K562 (cell line): Measurements from ENCODE around the gene MKNK2. TPM values are rescaled to one million over a fixed set of nuclear protein-coding genes. Genes with fewer than 3 reads are reported as not detected.

Source experiments
- ATAC-seq: fragments of 200-7000 bp; cut with Tn5 transposase; 3 replicates; pipeline ENCODE4 v1.9.1; 2020; ENCODE audit warnings: moderate library complexity
- BruUV-seq: library from RNA; stranded (reverse); fragments of 400-500 nt; replicated peaks from 2 replicates; lab custom pipeline; 2021; lab: Mats Ljungman, UMichigan
- CTCF ChIA-PET: fragments of 300-600 bp; formaldehyde crosslinking; extraction: SDS; loops from one replicate; lab custom pipeline; 2021; ENCODE audit warnings: low intra/inter-chr PET ratio; lab: Yijun Ruan, JAX
- POLR2A ChIA-PET: fragments of 300-600, 350-650 bp; sonication (Branson Sonifier 250); formaldehyde crosslinking; extraction: SDS; loops from one replicate; lab custom pipeline; 2021; ENCODE audit warnings: antibody characterized with exemption, inconsistent platforms; lab: Yijun Ruan, JAX
- DNase-seq, 4 experiments: peaks; one replicate each; pipeline versions ENCODE4 v3.0.0 to v3.0.0-alpha.2; 2011 to 2018; ENCODE audit warnings: low spot score in 3 of 4, mixed read lengths in 3 of 4; ENCODE audit errors: extremely low read depth in 1 of 4
- FAIRE-seq: peaks from 2 replicates; lab custom pipeline; 2011; peaks lifted over from hg19 to GRCh38; lab: Jason Lieb, UNC
- H2AFZ ChIP-seq: 2 replicates; pipeline ENCODE4 v1.6.0; 2011; ENCODE audit warnings: low read depth, low read length, control low read depth, inconsistent platforms
- H3K27ac ChIP-seq: fragments of 200-600 bp; 3 replicates; pipeline ENCODE4 v1.8.0; 2011; ENCODE audit warnings: low read depth, mild to moderate bottlenecking, control low read depth, inconsistent platforms, low read length, moderate library complexity, mixed read lengths; ENCODE audit errors: extremely low read depth
- H3K27me3 ChIP-seq, 2 experiments: fragments of 300-600 bp in 1 of 2; 2 replicates in 1 of 2; 3 replicates in 1 of 2; pipeline versions ENCODE4 v1.6.0 to v1.8.0; 2011; ENCODE audit warnings: inconsistent platforms in 2 of 2, low read length in 2 of 2, mild to moderate bottlenecking in 1 of 2, mixed read lengths in 1 of 2, moderate library complexity in 1 of 2; ENCODE audit not compliant: control insufficient read depth in 2 of 2, insufficient read depth in 2 of 2
- H3K36me3 ChIP-seq: fragments of 300-600 bp; 3 replicates; pipeline ENCODE4 v1.8.0; 2011; ENCODE audit warnings: mild to moderate bottlenecking, low read length, inconsistent platforms; ENCODE audit not compliant: control insufficient read depth, insufficient read depth
- H3K4me1 ChIP-seq, 2 experiments: fragments of 200-600 bp in 1 of 2; replicated peaks in 1 of 2; 2 replicates in 1 of 2; 3 replicates in 1 of 2; pipeline versions ENCODE4 v1.5.1 to v1.8.0; 2011; ENCODE audit warnings: inconsistent platforms in 2 of 2, low read length in 2 of 2, mild to moderate bottlenecking in 1 of 2, mixed read lengths in 1 of 2, moderate library complexity in 1 of 2; ENCODE audit not compliant: control insufficient read depth in 2 of 2, insufficient read depth in 2 of 2
- H3K4me2 ChIP-seq: 2 replicates; pipeline ENCODE4 v1.6.1; 2011; ENCODE audit warnings: low read length, control low read depth, inconsistent platforms, mixed read lengths; ENCODE audit not compliant: insufficient read depth
- H3K4me3 ChIP-seq: fragments of 200-600 bp; sonication (generic), shearing (Covaris generic); 2 replicates; pipeline ENCODE4 v1.5.1; 2016; ENCODE audit warnings: control low read depth, inconsistent platforms
- H3K79me2 ChIP-seq: fragments of 200-600 bp; 3 replicates; pipeline ENCODE4 v1.8.0; 2011; ENCODE audit warnings: low read length, inconsistent platforms; ENCODE audit not compliant: control insufficient read depth, insufficient read depth
- H3K9ac ChIP-seq, 2 experiments: 2 replicates each; pipeline versions ENCODE4 v1.6.0 to v1.6.1; 2011; ENCODE audit warnings: low read depth in 2 of 2, low read length in 2 of 2, control low read depth in 1 of 2, inconsistent platforms in 1 of 2, mild to moderate bottlenecking in 1 of 2, mixed read lengths in 1 of 2; ENCODE audit not compliant: insufficient read depth in 1 of 2
- H3K9me1 ChIP-seq: one replicate; pipeline ENCODE4 v1.6.0; 2011; ENCODE audit warnings: inconsistent platforms, mild to moderate bottlenecking, low read length, moderate library complexity; ENCODE audit not compliant: control insufficient read depth, insufficient read depth
- H3K9me3 ChIP-seq: replicated peaks from 2 replicates; pipeline ENCODE4 v1.5.1; 2011; ENCODE audit warnings: low read depth, low read length, inconsistent platforms; ENCODE audit not compliant: control insufficient read depth, insufficient read depth
- H4K20me1 ChIP-seq: replicated peaks from 2 replicates; pipeline ENCODE4 v1.6.1; 2011; ENCODE audit warnings: low read length, inconsistent platforms, mixed read lengths; ENCODE audit not compliant: control insufficient read depth, insufficient read depth
- KDM1A ChIP-seq, 2 experiments: fragments of 450-650 bp; IDR thresholded peaks; 2 replicates each; pipeline ENCODE4 v1.6.1; 2016; ENCODE audit warnings: mild to moderate bottlenecking in 2 of 2
- ZNF263 ChIP-seq: sonication (generic); formaldehyde crosslinking; IDR thresholded peaks from 2 replicates; pipeline ENCODE4 v1.8.0; 2022; ENCODE audit warnings: mild to moderate bottlenecking, missing genetic modification reagents, borderline replicate concordance
- WGBS: fragments of 100-300 bp; shearing (Covaris generic); methylation state at CpG from one replicate; pipeline ENCODE4 v1.1.6; 2016; ENCODE audit warnings: low coverage, mixed read lengths; ENCODE audit not compliant: insufficient coverage; ENCODE audit errors: missing lambda C conversion rate; 5-methylcytosine and 5-hydroxymethylcytosine counted together
- in situ Hi-C: fragments of 300-500 bp; cut with MboI; formaldehyde crosslinking; loops from 4 replicates; pipeline ENCODE4 v1.15.0; 2018; ENCODE audit warnings: inconsistent platforms, mixed read lengths
- intact Hi-C: fragments of 100-400 bp; cut with micrococcal nuclease; formaldehyde crosslinking; loops from 2 replicates; pipeline ENCODE4 v1.14.2; 2022
- polyA plus RNA-seq, 8 experiments: library from polyadenylated mRNA; depleted of rRNA in 4 of 8; stranded (reverse) in 5 of 8; unstranded in 3 of 8; fragments of >200 nt; fragmentation: Nextera tagmentation in 2 of 8; fragmentation: Illumina TruSeq in 1 of 8; extraction: Ambion mirVana in 2 of 8; extraction: Trizol in 1 of 8; gene quantifications; 2 replicates each; pipeline versions ENCODE4 v1.2.1 to v1.2.3, GENCODE V29; 2011 to 2014; ENCODE audit warnings: inconsistent platforms in 1 of 8, missing spikeins in 1 of 8
- total RNA-seq, 7 experiments: library from RNA; depleted of rRNA in 6 of 7; stranded (reverse); fragments of >200 nt in 6 of 7; fragmentation: Illumina TruSeq in 2 of 7; extraction: Trizol in 2 of 7; gene quantifications; 2 replicates each; pipeline versions ENCODE4 v1.2.1 to v1.2.3, GENCODE V29; 2011 to 2021; ENCODE audit warnings: low replicate concordance in 1 of 7

The MKNK2 gene
- total and polyA plus RNA-seq, 9 of the 15 experiments (the other 6 are each of a cell fraction or from before 2014, with no cell fraction given): 5.1 to 191 (median 51.9) TPM

DNA sequence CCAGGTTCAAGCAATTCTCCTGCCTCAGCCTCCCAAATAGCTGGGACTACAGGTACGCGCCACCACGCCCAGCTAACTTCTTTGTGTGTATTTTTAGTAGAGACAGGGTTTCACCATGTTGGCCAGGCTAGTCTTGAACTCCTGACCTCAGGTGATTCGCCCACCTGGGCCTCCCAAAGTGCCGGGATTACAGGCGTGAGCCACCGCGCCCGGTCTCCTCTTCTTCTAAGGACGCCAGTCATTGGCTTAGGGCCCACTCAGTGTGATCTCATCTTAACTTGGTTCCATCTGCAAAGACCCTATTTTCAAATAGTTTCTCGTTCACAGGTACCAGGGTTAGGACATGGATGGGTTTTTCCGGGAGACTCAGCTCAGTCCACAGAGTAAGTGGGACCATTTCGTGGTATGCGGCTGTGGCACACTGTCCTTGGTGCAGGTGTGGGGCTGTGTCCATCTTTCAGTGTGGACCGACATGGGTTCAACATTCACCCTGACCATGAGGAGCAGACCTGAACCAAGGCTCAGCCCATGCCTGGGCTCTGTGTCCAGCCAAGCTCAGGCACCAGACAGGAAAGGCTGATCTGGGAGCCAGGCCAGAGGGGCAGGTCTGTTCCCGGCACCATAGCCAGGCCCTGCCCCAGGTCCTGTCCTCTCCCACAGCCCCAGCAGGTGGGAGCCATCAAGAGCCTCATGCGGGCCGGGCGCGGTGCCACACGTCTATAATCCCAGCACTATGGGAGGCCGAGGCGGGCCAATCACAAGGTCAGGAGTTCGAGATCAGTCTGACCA, 2.8 kb upstream of the MKNK2 start:
- intact Hi-C loops: no loop called here
- Histone ChIP-seq H3K4me1 (peaks cover 52 to 80% of the 10 kb centered on the region in 2 experiments), H3K9me3 (no peaks in the 10 kb centered on the region), H3K36me3 (peaks cover 11% of the 10 kb centered on the region; the same call in 2 of the 3 replicates), H3K4me3 (no peak overlapping the region), H3K9ac (peak overlapping the region in 1 of 2 experiments; percentile 75; a peak in 2 of 4 replicates), H3K9me1 (peaks cover 4% of the 10 kb centered on the region), H4K20me1 (peaks cover 17% of the 10 kb centered on the region), H3K79me2 (peaks cover 26% of the 10 kb centered on the region), H2AFZ (no peak overlapping the region)
- ATAC-seq (no peak), DNase-seq (no peak), FAIRE-seq (no peak)
- 91% methylated on average over 20 of the region's 24 CpGs for WGBS
- BruUV-seq: no TSS peak
- in situ Hi-C loops: no loop called here
- TF ChIP-seq KDM1A (IDR thresholded peaks at IDR 0.05) (no peak), ZNF263 (0 out of 2 replicates have a peak, but pooled peaks have one; percentile 23)
- TF ChIP-seq, all 486 proteins: peak for 1
- Histone ChIP-seq H3K27me3 (no peaks in the 10 kb centered on the region), H3K4me2 (no peak overlapping the region), H3K27ac (no peak overlapping the region; the same call in 2 of the 3 replicates)
- ChIA-PET POLR2A (interaction anchor here (0.7 to 2.5 kb wide), 2 partner anchors 11 to 68 kb away, joined by 3 to 18 read pairs; no protein-coding TSS in a partner anchor), CTCF (no interaction called here)
